Epithelial cell of proximal tubule (primary cell): ENCODE results near the gene OTOP1. TPM values are rescaled to one million over a fixed set of nuclear protein-coding genes. Genes with fewer than 3 reads are reported as not detected.

Experiments
- total RNA-seq: library from RNA; depleted of rRNA; stranded (reverse); fragments of >200 nt; gene quantifications from 2 replicates; pipeline ENCODE4 v1.2.3, GENCODE V29; 2015

The OTOP1 gene
- total RNA-seq, 1 donor from 2014 or later: not detected

Other genes with a start within 250 kb of the OTOP1 start
- gene TMEM128, start 21.3 kb upstream of the OTOP1 start, total RNA-seq: 20.8 and 32.8 TPM in 2 replicates
- 35.1 and 51.6 TPM in 2 replicates for gene LYAR, start 63.2 kb upstream of the OTOP1 start, total RNA-seq
- 1.2 and 3.6 TPM in 2 replicates for gene ZBTB49, start 63.3 kb upstream of the OTOP1 start, total RNA-seq
- 1.6 and 3.2 TPM in 2 replicates for gene NSG1, start 160.2 kb upstream of the OTOP1 start, total RNA-seq